ENCODE measurements around the gene MIPOL1. TPM values are rescaled to one million over a fixed set of nuclear protein-coding genes. Genes with fewer than 3 reads are reported as not detected.
"Not testable (repeated sequence)": the region's sequence is repeated elsewhere in the genome, so short reads cannot be mapped to it uniquely, and the experiment has no call there.

MIPOL1 gene
- polyA plus RNA-seq (2012; ENCODE audit: insufficient read depth, insufficient read length) = not detected

- H3K4me3 ChIP-seq (ENCODE audit: low read length) = no peak within 1 kb of the TSS
- DNase-seq (ENCODE audit: low read depth, low spot score) = no peak
Observed at GRCh38 chr14:37197421-37198272, at the start of gene MIPOL1. Gene MIPOL1 (plus strand): TSS chr14:37197937. CDS start chr14:37247889, 49,952 bp downstream.

DNA sequence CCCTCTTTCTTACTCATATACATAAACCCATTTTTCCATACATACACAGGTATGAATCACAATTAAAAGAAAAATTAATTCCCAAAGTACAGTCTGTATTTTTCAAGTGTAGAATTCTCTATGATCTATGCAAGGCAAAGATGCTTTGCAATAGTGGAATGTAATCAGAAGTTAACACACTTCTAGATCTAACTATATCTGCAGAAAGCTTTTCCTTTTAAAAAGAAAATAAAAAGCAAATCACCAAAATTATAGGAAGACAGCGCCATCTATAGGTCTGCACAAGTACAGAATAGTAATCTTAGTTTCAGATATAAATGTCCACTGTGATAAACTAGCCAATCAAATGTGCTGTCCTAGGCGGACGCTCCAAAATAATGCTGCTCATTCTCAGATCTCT is 47.3 kb upstream of the MIPOL1 start:
- H3K4me3 ChIP-seq (ENCODE audit: low read length) = no peak overlapping the region
- DNase-seq (ENCODE audit: low read depth, low spot score) = peak; percentile 14

DNA sequence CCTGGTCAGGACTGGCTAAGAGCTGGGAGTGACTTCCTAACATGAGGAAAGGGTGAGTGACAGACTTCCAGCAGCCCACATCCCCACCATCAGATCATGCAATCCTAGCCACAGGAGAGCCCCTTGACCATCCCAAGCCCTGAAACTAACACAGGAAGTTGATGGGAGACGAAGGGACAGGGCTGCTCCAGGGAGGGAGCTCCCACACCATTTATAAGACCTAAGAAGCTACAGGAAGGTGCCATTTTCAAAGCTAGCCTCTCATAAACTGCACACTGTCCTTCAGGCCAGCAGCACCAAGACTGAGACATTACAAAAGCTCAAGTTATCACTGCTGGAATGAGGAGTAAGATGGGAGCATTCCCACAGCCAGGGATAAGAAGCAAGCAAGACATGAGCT is 44.7 kb upstream of the MIPOL1 start:
- H3K4me3 ChIP-seq (ENCODE audit: low read length) = no peak overlapping the region
- no peak for DNase-seq (ENCODE audit: low read depth, low spot score)

DNA sequence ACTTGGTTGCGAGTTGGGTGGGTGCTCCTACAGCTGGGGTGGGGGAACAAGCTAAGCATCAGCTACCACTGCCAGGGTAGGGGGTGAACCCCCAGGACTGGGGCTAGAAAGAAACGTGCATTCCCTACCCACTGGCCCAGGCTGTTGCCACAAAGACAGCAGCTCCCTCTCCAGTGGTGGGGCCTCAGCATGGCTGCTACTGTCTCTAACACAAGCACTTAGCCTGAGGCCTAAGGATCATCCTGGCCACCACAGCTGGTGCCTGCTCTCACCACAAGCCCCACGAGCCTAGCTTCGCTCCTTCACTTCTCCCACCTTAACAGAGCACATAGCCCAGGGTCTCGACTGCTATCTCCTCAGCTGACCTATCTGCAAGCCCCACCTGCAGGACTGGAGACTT is 44.3 kb upstream of the MIPOL1 start:
- no peak overlapping the region for H3K4me3 ChIP-seq (ENCODE audit: low read length)
- no peak for DNase-seq (ENCODE audit: low read depth, low spot score)

- no peak for DNase-seq (ENCODE audit: low read depth, low spot score)
- H3K4me3 ChIP-seq (ENCODE audit: low read length) = no peak overlapping the region
Observed at GRCh38 chr14:37157987-37158386, 39.8 kb upstream of the MIPOL1 start.

DNA sequence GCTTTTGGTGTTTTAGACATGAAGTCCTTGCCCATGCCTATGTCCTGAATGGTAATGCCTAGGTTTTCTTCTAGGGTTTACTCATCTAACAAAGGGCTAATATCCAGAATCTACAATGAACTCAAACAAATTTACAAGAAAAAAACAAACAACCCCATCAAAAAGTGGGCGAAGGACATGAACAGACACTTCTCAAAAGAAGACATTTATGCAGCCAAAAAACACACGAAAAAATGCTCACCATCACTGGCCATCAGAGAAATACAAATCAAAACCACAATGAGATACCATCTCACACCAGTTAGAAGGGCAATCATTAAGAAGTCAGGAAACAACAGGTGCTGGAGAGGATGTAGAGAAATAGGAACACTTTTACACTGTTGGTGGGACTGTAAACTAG is 35.4 kb upstream of the MIPOL1 start:
- not testable (repeated sequence) for DNase-seq (ENCODE audit: low read depth, low spot score); H3K4me3 ChIP-seq (ENCODE audit: low read length)

GRCh38 chr14:37165794-37166193 is 31.9 kb upstream of the MIPOL1 start:
- no peak for DNase-seq (ENCODE audit: low read depth, low spot score)
- no peak overlapping the region for H3K4me3 ChIP-seq (ENCODE audit: low read length)

GRCh38 chr14:37167151-37168047 is 30.3 kb upstream of the MIPOL1 start:
- no peak overlapping the region for H3K4me3 ChIP-seq (ENCODE audit: low read length)
- no peak for DNase-seq (ENCODE audit: low read depth, low spot score)

GRCh38 chr14:37168721-37169120 is 29.0 kb upstream of the MIPOL1 start:
- no peak for DNase-seq (ENCODE audit: low read depth, low spot score)
- no peak overlapping the region for H3K4me3 ChIP-seq (ENCODE audit: low read length)

GRCh38 chr14:37170237-37170636 is 27.5 kb upstream of the MIPOL1 start:
- no peak for DNase-seq (ENCODE audit: low read depth, low spot score)
- no peak overlapping the region for H3K4me3 ChIP-seq (ENCODE audit: low read length)

DNA sequence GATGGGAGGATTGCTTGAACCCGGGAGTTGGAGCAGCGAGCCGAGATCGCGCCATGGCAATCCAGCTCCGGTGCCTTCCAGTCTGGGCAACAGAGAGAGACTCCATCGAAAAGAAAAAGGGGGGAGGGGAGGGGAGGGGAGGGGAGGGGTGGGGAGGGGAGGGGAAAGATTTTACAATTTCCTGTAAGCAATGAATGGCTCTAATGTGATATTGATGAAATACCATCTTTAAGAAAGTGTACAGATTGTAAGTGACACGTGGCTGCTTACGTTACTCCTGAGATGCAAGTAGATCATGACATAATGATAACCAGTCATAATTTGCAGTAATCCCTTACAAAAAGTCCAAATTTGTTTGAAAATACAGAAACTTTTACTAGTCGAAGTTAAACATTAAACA is 26.7 kb upstream of the MIPOL1 start:
- no peak overlapping the region for H3K4me3 ChIP-seq (ENCODE audit: low read length)
- no peak for DNase-seq (ENCODE audit: low read depth, low spot score)

- no peak overlapping the region for H3K4me3 ChIP-seq (ENCODE audit: low read length)
- no peak for DNase-seq (ENCODE audit: low read depth, low spot score)
Observed at GRCh38 chr14:37171678-37172023, 26.1 kb upstream of the MIPOL1 start.

- DNase-seq (ENCODE audit: low read depth, low spot score) = no peak
Observed at GRCh38 chr14:37172024-37172869, 25.5 kb upstream of the MIPOL1 start, which contains the start of gene SLC25A21. Gene SLC25A21 (minus strand): TSS chr14:37172606.

GRCh38 chr14:37172936-37173614 is 24.7 kb upstream of the MIPOL1 start:
- DNase-seq (ENCODE audit: low read depth, low spot score) = no peak
- H3K4me3 ChIP-seq (ENCODE audit: low read length) = no peak overlapping the region

More at GRCh38 chr14:37172024-37172869, 25.5 kb upstream of the MIPOL1 start, which contains the start of gene SLC25A21:
- no peak within 1 kb of the TSS for H3K4me3 ChIP-seq (ENCODE audit: low read length)

DNA sequence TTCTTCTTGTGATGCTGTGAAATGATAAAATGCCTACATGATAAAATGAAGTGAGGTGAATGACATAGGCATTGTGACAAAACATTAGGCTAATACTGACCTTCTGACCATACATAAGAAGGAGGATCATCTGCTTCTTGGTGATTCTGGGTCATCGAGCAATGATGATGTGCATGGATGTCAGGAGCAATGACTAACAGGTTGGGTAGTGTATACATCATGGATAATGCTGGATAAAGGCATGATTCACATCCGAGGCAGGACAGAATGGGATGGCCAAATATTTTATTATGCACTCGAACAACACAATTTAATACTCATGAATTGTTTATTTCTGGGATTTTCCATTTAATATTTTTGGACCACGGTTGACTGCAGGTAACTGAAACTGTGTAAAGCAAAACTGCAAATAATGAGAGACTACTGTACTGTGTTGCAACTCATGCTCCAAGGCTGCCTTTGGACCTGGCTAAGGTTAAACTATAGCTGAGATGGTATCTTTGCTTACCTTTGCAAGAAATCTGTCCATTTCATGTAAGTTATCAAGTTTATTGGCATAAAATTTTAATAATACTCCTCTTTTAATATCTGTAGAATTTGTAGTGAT is 17.7 kb upstream of the MIPOL1 start:
- no peak for DNase-seq (ENCODE audit: low read depth, low spot score)
- H3K4me3 ChIP-seq (ENCODE audit: low read length) = no peak overlapping the region

- DNase-seq (ENCODE audit: low read depth, low spot score); H3K4me3 ChIP-seq (ENCODE audit: low read length): not testable (repeated sequence)
Observed at GRCh38 chr14:37180886-37181285, 16.9 kb upstream of the MIPOL1 start.

- DNase-seq (ENCODE audit: low read depth, low spot score) = no peak
- H3K4me3 ChIP-seq (ENCODE audit: low read length) = no peak overlapping the region
Observed at GRCh38 chr14:37181441-37181840, 16.3 kb upstream of the MIPOL1 start.

GRCh38 chr14:37184520-37184919 is 13.2 kb upstream of the MIPOL1 start:
- not testable (repeated sequence) for DNase-seq (ENCODE audit: low read depth, low spot score); H3K4me3 ChIP-seq (ENCODE audit: low read length)
